ENCODE measurements around the gene VIT.

GRCh38 chr2:36812196-36812595 is 115.7 kb downstream of the VIT start:
- TF ChIP-seq, protein P1, sequence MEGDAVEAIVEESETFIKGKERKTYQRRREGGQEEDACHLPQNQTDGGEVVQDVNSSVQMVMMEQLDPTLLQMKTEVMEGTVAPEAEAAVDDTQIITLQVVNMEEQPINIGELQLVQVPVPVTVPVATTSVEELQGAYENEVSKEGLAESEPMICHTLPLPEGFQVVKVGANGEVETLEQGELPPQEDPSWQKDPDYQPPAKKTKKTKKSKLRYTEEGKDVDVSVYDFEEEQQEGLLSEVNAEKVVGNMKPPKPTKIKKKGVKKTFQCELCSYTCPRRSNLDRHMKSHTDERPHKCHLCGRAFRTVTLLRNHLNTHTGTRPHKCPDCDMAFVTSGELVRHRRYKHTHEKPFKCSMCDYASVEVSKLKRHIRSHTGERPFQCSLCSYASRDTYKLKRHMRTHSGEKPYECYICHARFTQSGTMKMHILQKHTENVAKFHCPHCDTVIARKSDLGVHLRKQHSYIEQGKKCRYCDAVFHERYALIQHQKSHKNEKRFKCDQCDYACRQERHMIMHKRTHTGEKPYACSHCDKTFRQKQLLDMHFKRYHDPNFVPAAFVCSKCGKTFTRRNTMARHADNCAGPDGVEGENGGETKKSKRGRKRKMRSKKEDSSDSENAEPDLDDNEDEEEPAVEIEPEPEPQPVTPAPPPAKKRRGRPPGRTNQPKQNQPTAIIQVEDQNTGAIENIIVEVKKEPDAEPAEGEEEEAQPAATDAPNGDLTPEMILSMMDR (IDR thresholded peaks at IDR 0.05), result no peak
- TF ChIP-seq POLR2A (IDR thresholded peaks at IDR 0.05), result no peak
- TF ChIP-seq EP300 (IDR thresholded peaks at IDR 0.05; ENCODE audit: low read depth), result no peak
